HG03064 (cell line): ENCODE measurements around the gene BZW2.
"Not testable (repeated sequence)": the region's sequence is repeated elsewhere in the genome, so short reads cannot be mapped to it uniquely, and the experiment has no call there.

ENCODE experiments used
- ATAC-seq: cut with Tn5 transposase; IDR thresholded peaks from one replicate; pipeline ENCODE4 v1.9.1; 2021; ENCODE audit warnings: low read depth; ENCODE audit not compliant: unreplicated experiment

The BZW2 gene

DNA sequence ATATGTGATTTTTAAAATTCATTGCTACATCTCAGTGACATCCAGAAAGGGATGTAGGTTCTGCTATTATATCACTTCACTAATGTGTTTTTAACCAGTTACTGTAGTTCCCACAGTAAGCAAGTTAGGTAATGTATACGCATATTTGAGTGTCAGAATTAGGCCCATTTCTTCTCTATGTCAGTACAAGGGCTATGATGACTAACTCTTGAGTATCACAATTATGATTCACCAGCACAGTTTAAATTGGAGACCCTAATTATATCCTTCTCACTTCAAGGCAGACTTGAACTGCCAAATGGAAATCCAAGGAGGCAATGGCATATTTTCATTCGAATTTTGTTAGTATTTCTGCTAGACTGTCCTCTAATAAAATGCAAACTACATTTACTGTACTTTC lies 23.6 kb downstream of the BZW2 start:
- no peak for ATAC-seq

GRCh38 chr7:16670021-16670420 lies 24.0 kb downstream of the BZW2 start:
- no peak for ATAC-seq

GRCh38 chr7:16670731-16671344 lies 24.9 kb downstream of the BZW2 start:
- ATAC-seq = no peak

- ATAC-seq = no peak
These were observed 25.8 kb downstream of the BZW2 start for GRCh38 chr7:16671811-16672210.

DNA sequence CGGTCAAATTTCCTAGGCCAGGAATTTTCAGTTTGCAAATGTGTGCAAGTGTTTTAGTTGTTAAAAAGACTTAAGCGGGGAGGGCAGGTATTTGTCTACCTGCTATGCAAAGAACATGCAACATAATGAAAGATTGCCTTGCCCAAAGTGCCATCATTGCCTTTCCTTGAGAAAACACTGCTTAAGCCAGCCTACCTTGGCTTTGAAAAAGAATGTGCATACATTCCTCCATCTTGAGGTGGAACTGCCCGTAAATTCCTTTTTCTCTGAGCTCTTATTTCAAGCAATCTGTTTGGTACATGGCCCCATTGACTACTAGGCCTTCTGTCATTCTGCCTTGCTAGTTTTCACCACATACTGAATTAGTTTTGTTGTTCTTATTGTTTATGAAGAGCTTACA lies 29.3 kb downstream of the BZW2 start:
- ATAC-seq = no peak

DNA sequence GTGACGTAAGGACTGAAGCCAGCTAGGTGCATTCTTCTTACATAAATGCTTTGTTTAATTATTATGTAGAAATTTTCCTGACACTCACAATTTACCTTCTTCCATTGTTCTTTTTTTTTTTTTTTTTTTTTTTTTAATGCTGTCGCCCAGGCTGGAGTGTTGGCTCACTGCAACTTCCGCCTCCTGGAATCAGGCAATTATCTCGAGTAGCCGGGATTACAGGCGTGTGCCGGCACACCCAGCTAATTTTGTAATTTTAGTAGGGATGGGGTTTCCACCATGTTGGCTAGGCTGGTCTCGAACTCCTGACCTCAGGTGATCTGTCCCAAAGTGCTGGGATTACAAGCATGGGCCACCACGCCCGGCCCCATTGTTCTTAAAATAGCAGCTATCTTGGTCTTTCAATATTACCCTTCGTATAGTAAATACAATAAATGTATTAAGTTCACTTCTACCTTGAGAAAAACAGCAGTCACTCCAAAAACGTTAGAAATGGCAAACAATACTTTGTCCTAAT lies 32.1 kb downstream of the BZW2 start:
- ATAC-seq = no peak

DNA sequence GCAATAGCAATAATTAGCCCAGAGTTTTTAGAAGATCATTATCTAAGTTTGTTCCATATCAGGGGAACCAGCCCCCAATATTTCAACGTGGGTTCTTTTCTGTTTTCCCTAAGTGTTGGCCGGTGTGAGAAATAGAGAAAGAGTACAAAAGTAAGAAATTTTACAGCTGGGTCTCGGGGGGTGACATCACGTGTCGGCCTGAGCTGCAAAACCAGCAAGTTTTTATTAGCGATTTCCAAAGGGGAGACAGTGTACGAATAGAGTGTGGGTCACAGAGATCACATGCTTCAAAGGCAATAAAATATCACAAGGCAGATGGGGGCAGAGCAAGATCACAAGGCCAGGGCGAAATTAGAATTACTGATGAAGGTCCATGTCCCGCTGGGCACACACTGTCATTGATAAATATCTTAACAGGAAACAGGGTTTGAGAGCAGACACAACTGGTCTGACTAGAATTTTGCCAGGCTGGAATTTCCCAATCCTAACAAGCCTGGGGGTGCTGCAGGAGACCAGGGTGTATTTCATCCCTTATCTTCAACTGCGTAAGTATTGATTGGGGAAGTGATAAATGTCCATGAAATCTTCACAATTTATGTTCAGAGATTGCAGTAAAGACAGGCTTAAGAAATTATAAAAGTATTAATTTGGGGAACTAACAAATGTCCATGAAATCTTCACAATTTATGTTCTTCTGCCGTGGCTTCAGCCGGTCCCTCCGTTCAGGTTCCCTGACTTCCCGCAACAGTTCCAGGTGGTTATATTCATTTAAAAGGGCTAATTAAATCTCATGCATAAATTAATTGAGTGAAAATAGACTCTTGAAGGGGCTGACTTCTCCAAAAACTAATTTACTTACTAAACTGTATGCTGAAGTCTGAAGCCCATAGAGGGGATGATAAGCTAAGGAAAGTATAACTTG lies 32.9 kb downstream of the BZW2 start:
- not testable (repeated sequence) for ATAC-seq

DNA sequence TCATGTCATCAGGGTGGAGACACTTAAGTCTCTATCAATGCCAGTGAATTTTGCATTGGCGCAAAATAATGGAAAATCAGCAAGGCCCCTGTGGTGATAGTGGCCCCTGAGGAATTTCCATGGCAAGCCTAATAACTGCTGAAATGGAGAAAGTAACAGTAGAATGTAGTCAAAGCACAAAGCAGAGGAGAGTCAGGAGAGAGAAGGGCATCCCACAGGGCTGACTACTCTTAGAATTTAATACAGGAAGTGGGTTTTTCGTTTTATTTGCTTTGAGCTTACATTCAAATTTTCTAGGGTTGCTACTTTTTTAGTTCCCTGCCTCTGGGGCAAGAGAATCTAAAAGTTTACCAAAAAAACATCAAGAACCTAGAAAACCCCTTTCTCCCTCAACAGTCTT lies 39.0 kb downstream of the BZW2 start:
- ATAC-seq = no peak

- no peak for ATAC-seq
These were observed 39.6 kb downstream of the BZW2 start for GRCh38 chr7:16685535-16685934.

- ATAC-seq = no peak
These were observed 42.3 kb downstream of the BZW2 start for GRCh38 chr7:16688249-16688648.

GRCh38 chr7:16691241-16691640 lies 45.3 kb downstream of the BZW2 start:
- no peak for ATAC-seq

GRCh38 chr7:16693601-16694318 lies 47.8 kb downstream of the BZW2 start:
- no peak for ATAC-seq

DNA sequence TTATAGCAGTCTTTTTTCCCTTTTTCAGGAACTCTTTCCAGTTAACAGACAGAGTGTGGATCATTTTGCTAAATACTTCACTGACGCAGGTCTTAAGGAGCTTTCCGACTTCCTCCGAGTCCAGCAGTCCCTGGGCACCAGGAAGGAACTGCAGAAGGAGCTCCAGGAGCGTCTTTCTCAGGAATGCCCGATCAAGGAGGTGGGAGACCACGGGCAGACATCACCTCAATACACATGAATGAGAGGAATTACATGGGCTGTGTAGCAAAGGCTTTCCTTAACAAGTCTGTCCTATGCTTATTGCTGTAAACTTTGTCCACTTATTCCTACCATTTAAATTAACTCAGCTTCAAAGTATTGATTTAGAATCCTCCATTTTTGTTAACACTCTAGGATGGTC lies 48.8 kb downstream of the BZW2 start:
- ATAC-seq = no peak

GRCh38 chr7:16695621-16696237 lies 49.7 kb downstream of the BZW2 start:
- no peak for ATAC-seq

GRCh38 chr7:16697507-16698199 lies 51.7 kb downstream of the BZW2 start:
- no peak for ATAC-seq

DNA sequence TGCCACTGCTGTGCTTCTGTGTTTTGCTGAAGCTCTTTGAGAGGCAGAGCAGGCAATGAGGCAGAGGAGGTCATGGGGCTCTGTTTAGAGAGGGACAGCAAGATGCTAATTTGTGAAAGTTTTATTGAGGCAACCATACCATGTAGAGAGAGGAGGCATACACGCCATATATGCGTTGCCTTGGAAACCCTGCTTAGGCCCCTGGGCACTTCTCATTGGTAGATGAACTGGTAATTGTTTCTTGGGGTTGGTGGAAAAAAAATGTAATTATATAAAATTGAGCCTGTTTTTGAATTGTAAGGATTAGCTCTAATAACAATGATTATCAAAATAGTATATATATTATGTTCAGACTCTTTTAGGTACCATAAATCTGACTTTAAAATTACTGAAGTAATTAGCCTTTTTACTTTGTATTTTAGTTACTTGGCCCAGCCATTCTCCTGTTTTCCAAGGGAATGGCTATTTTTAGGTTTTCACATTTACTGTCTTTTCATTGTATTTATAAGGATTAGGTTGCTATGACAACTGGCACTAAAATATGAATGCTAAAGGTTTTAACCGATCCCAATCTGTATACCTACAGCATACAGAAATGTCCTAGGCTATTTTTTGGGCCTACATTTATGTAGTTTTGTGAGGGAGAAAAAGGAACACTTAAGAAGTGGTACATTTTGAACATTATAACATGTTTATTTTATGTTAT lies 52.4 kb downstream of the BZW2 start:
- no peak for ATAC-seq

DNA sequence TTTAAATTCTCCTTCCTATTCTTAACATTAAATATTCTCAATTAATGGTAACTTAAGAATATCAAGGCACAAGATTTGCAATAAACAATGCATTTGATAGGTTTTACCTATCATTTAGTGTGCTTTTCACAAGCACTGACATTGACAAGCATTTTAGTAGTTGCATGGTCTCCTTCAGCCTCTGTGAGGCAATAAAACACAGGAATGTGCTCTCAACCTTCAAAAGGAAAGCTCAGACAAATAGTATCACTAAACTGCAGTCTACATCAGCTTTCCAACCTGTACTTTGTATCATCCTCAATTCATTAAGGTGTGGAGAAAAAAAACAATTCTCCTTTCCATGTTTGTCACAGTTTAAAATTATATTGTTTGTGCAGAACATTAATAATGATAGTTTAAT lies 56.5 kb downstream of the BZW2 start:
- ATAC-seq = no peak

DNA sequence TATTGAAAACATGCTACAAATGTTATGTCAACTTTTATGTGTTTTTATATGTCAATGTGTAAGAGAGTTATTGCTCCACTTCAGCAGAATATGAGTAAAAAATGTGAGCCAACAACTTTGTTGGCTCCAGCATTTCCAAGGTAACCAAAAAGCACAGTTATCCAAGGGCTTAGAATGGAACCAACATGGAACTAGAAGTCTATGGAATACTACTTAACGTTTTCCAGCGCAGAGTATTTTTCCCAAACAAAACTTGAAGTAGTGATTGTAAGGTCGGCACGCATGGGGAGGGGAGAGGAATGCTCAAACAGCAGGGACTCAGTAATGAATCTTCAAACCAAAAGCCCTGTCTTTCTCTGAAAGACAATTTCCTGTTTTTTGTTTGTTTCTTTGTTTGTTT lies 62.5 kb downstream of the BZW2 start:
- no peak for ATAC-seq

- ATAC-seq = no peak
These were observed 63.0 kb downstream of the BZW2 start for GRCh38 chr7:16708980-16709379.

- ATAC-seq = no peak
These were observed 64.7 kb downstream of the BZW2 start for GRCh38 chr7:16710651-16711050.
